Measurements from ENCODE around the gene PIEZO1. TPM values are rescaled to one million over a fixed set of nuclear protein-coding genes. Genes with fewer than 3 reads are reported as not detected.
A peak's percentile ranks its signal among the peaks of the same experiment; 100 is the strongest.

PIEZO1 gene
- total RNA-seq, 6 donors from 2014 or later, result 107 to 535 (median 239) TPM

- no peak for TF ChIP-seq CTCF (IDR thresholded peaks at IDR 0.05)
- TF ChIP-seq POLR2A (IDR thresholded peaks at IDR 0.05), result no peak
- TF ChIP-seq EP300 (IDR thresholded peaks at IDR 0.05), result no peak
- no peak for TF ChIP-seq POLR2AphosphoS5 (IDR thresholded peaks at IDR 0.05)
- 88 to 97% methylated on average over 11 of the region's 11 CpGs for WGBS, 2 donors
- Histone ChIP-seq H3K9me3 (no peaks in the 10 kb centered on the region), H3K27me3 (no peaks in the 10 kb centered on the region), H3K4me3 (no peak overlapping the region), H3K27ac (no peak overlapping the region), H3K4me1 (peaks cover 20 to 41% (median 27%) of the 10 kb centered on the region in 4 donors), H3K36me3 (no peaks in the 10 kb centered on the region)
- no peak for ATAC-seq (ENCODE audit: low FRiP score in 2 of 2)
- DNase-seq, result no peak
These were observed 2.7 kb upstream of the PIEZO1 start for GRCh38 chr16:88787579-88788314.

GRCh38 chr16:88784856-88785105 is 239 bp downstream of the PIEZO1 start:
- no peak for DNase-seq
- TF ChIP-seq POLR2A (IDR thresholded peaks at IDR 0.05) (peak in 1 of 4 donors; percentile 91), CTCF (IDR thresholded peaks at IDR 0.05) (no peak), EP300 (IDR thresholded peaks at IDR 0.05) (no peak), POLR2AphosphoS5 (IDR thresholded peaks at IDR 0.05) (no peak)
- Histone ChIP-seq H3K27me3 (no peaks in the 10 kb centered on the region), H3K4me1 (peaks cover 45 to 53% (median 47%) of the 10 kb centered on the region in 4 donors), H3K4me3 (peak overlapping the region; percentile 27 to 95 (median 92)), H3K27ac (peak overlapping the region; percentile 92 to 97 (median 95)), H3K36me3 (no peaks in the 10 kb centered on the region), H3K9me3 (no peaks in the 10 kb centered on the region)
- WGBS, 2 donors, result 4% methylated on average over 18 of the region's 32 CpGs; no CpG with 5 or more reads in 1 of the 2 donors
- ATAC-seq (ENCODE audit: low FRiP score in 2 of 2), result peak; percentile 27 to 58

- Histone ChIP-seq H3K4me3 (peak overlapping the region; percentile 27 to 95 (median 92)), H3K4me1 (peaks cover 50 to 54% (median 53%) of the 10 kb centered on the region in 4 donors), H3K27me3 (no peaks in the 10 kb centered on the region), H3K27ac (peak overlapping the region; percentile 92 to 97 (median 95)), H3K9me3 (no peaks in the 10 kb centered on the region), H3K36me3 (no peaks in the 10 kb centered on the region)
- 3% methylated on average over 38 of the region's 74 CpGs; no CpG with 5 or more reads in 1 of the 2 donors for WGBS, 2 donors
- ATAC-seq (ENCODE audit: low FRiP score in 2 of 2) (peak; percentile 71 to 83), DNase-seq (peak; percentile 73 to 94)
- TF ChIP-seq CTCF (IDR thresholded peaks at IDR 0.05), result peak; percentile 46 to 74 (median 59)
- no peak for TF ChIP-seq POLR2A (IDR thresholded peaks at IDR 0.05)
- TF ChIP-seq POLR2AphosphoS5 (IDR thresholded peaks at IDR 0.05), result peak in 1 of 2 donors; percentile 46
- TF ChIP-seq EP300 (IDR thresholded peaks at IDR 0.05), result no peak
These were observed 755 bp downstream of the PIEZO1 start for GRCh38 chr16:88784074-88784855.

- H3K27me3 ChIP-seq, result no peaks in the 10 kb centered on the region
- DNase-seq (peak in 1 of 2 donors; percentile 74), ATAC-seq (ENCODE audit: low FRiP score in 2 of 2) (peak in 1 of 2 donors; percentile 57)
- peak overlapping the region; percentile 92 to 97 (median 95) for H3K27ac ChIP-seq
- TF ChIP-seq POLR2AphosphoS5 (IDR thresholded peaks at IDR 0.05), result peak; percentile 68 to 90
- TF ChIP-seq CTCF (IDR thresholded peaks at IDR 0.05), result no peak
- TF ChIP-seq EP300 (IDR thresholded peaks at IDR 0.05), result peak in 2 of 4 donors; percentile 74 to 77
- peak in 1 of 4 donors; percentile 28 for TF ChIP-seq POLR2A (IDR thresholded peaks at IDR 0.05)
- H3K4me3 ChIP-seq, result peak overlapping the region; percentile 27 to 95 (median 92)
- H3K9me3 ChIP-seq, result no peaks in the 10 kb centered on the region
- no peaks in the 10 kb centered on the region for H3K36me3 ChIP-seq
- WGBS, 2 donors, result 24 to 31% methylated on average over 16 to 22 of the region's 27 CpGs
- H3K4me1 ChIP-seq, result peaks cover 56 to 60% (median 57%) of the 10 kb centered on the region in 4 donors
These were observed 1.5 kb downstream of the PIEZO1 start for GRCh38 chr16:88783391-88784073.
